Stimulated activated effector memory CD8-positive, alpha-beta T cell treated with anti-CD3 and anti-CD28 coated beads, Interleukin-12 subunit alpha, Interleukin-12 subunit beta, amount 100 ng/mL, for 72 hours (primary cell): ENCODE measurements around the gene DNAAF5.

Source experiments
- ATAC-seq: fragments of 150-1000 bp; cut with Tn5 transposase; 2 replicates; pipeline ENCODE4 v1.10.0; 2021
- DNase-seq, 2 donors: peaks; one replicate each; pipeline ENCODE4 v3.0.0; 2021 to 2022; ENCODE audit warnings: low spot score in 2 of 2
- H3K27ac Mint-ChIP-seq: one replicate; pipeline ENCODE4 v1.8.0; 2022; ENCODE audit warnings: mild to moderate bottlenecking, mixed read lengths
- H3K36me3 Mint-ChIP-seq: one replicate; pipeline ENCODE4 v1.8.0; 2022; ENCODE audit warnings: mild to moderate bottlenecking, mixed read lengths
- H3K4me1 Mint-ChIP-seq: one replicate; pipeline ENCODE4 v1.8.0; 2022; ENCODE audit warnings: mixed read lengths
- H3K4me3 Mint-ChIP-seq: one replicate; pipeline ENCODE4 v1.8.0; 2022; ENCODE audit warnings: mild to moderate bottlenecking, mixed read lengths
- H3K9me3 Mint-ChIP-seq: one replicate; pipeline ENCODE4 v1.8.0; 2022; ENCODE audit warnings: mixed read lengths

The DNAAF5 gene

GRCh38 chr7:716222-716621, 10.3 kb upstream of the DNAAF5 start:
- peaks cover 5% of the 10 kb centered on the region for H3K9me3 Mint-ChIP-seq
- no peak overlapping the region for H3K4me3 Mint-ChIP-seq
- ATAC-seq (no peak), DNase-seq (no peak)
- no peaks in the 10 kb centered on the region for H3K36me3 Mint-ChIP-seq
- H3K4me1 Mint-ChIP-seq = peaks cover 20% of the 10 kb centered on the region
- no peak overlapping the region for H3K27ac Mint-ChIP-seq

DNA sequence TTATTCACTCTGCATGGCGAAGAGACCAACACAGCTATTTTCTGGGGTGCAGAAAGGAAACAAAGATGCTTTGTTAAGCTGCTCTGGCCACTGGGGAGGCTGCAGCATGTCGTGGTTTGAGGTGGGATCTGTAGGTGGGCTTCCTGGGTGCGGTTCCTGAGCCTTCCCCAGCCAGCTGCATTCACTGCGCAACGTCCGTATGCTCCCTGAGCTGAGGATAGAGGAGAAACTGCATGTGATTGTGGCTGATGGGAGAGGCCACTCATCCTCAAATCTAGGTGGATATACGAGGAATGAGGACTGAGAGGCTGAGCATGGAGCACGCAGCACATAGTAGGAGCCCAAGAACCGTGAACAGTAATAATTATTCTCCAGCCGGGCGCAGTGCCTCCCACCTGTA, 9.9 kb upstream of the DNAAF5 start:
- Mint-ChIP-seq H3K9me3 (peaks cover 5% of the 10 kb centered on the region), H3K27ac (no peak overlapping the region), H3K36me3 (no peaks in the 10 kb centered on the region), H3K4me1 (peaks cover 20% of the 10 kb centered on the region), H3K4me3 (no peak overlapping the region)
- ATAC-seq (no peak), DNase-seq (no peak)

DNA sequence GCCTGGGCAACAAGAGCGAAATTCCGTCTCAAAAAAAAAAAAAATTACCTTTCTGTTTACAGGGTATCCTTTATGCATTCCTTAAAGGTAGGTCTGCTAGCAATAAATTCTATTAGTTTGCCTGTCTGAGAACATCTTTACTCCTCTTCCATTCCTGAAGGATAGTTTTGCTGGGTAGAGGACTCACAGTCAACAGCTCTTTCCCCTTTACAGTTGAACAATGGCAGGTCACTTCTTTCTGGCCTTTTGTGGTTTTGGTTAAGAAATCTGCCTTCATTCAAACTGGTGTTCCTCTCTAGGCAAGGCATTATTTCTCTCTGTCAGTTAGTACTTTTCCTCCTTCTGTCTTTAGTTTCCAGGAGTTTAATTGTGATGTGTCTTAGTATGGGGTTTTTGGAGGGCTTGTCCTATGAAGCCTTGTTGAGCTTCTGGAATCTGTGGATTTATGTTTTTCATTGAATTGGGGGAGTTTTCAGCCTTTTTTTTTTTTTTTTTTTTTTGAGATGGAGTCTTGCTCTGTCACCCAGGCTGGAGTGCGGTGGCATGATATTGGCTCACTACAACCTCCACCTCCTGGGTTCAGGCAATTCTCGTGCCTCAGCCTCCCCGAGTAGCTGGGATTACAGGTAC, 4.8 kb upstream of the DNAAF5 start:
- H3K9me3 Mint-ChIP-seq = peaks cover 5% of the 10 kb centered on the region
- peaks cover 10% of the 10 kb centered on the region for H3K36me3 Mint-ChIP-seq
- no peak for ATAC-seq
- H3K4me1 Mint-ChIP-seq = peaks cover 10% of the 10 kb centered on the region
- H3K4me3 Mint-ChIP-seq = no peak overlapping the region
- H3K27ac Mint-ChIP-seq = no peak overlapping the region
- DNase-seq = no peak

GRCh38 chr7:723541-723940, 3.0 kb upstream of the DNAAF5 start:
- Mint-ChIP-seq H3K4me1 (peaks cover 22% of the 10 kb centered on the region), H3K27ac (no peak overlapping the region), H3K4me3 (no peak overlapping the region), H3K9me3 (peaks cover 5% of the 10 kb centered on the region), H3K36me3 (peaks cover 16% of the 10 kb centered on the region)
- DNase-seq (no peak), ATAC-seq (no peak)

- H3K36me3 Mint-ChIP-seq = peaks cover 16% of the 10 kb centered on the region
- DNase-seq = no peak
- H3K27ac Mint-ChIP-seq = no peak overlapping the region
Observed at GRCh38 chr7:724298-724697, 2.2 kb upstream of the DNAAF5 start.

DNA sequence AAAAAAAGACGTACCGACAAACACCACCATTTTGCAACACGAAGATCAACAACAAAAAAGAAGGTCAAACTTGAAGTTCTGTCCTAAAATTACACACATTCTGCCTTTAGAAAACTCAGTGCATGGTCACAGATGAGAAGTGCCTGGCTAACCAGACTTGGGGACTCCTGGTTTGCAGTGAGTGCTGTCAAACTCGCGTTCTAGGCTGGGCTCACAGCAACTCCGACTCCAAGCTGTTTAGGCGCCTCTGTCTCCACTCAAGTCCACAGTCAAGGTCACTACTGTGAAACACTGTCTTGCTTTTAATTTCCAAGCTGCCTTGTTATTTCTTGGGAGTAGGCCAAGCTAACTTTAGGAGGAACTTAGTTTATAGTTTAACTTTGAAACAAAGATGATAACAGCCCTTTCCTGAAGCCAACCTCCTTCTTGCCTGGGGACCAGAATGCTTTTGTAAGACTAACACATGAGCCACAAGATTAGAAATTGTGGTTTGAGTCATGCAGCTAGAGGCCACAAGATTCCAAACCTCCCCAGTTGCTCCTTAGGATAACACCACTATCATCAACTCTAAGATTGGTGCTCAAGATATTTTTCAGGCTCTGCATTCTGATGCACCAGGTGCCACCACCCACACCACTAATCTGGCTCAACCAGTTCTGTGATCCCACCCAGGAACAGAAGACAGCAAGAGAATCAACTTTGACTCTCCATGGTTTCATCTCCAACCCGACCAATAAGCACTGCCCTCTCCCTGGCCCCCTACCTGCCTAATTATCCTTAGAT, 1.1 kb upstream of the DNAAF5 start:
- DNase-seq = no peak
- Mint-ChIP-seq H3K4me1 (peaks cover 24% of the 10 kb centered on the region), H3K9me3 (peaks cover 4% of the 10 kb centered on the region), H3K27ac (no peak overlapping the region), H3K36me3 (peaks cover 16% of the 10 kb centered on the region), H3K4me3 (peak overlapping the region; percentile 72)
- no peak for ATAC-seq

More at GRCh38 chr7:724298-724697, 2.2 kb upstream of the DNAAF5 start:
- H3K9me3 Mint-ChIP-seq = peaks cover 5% of the 10 kb centered on the region
- peaks cover 24% of the 10 kb centered on the region for H3K4me1 Mint-ChIP-seq
- no peak overlapping the region for H3K4me3 Mint-ChIP-seq
- ATAC-seq = no peak

- peaks cover 24% of the 10 kb centered on the region for H3K4me1 Mint-ChIP-seq
Observed at GRCh38 chr7:726854-727103, 280 bp downstream of the DNAAF5 start.

GRCh38 chr7:727104-727805, 756 bp downstream of the DNAAF5 start, which contains the start of gene PRKAR1B:
Gene PRKAR1B, minus strand, starts transcription at chr7:727281. Its CDS starts 15,776 bp downstream, at chr7:711505.
- H3K4me3 Mint-ChIP-seq = peak within 1 kb of the TSS; percentile 80
- peaks cover 24% of the 10 kb centered on the region for H3K4me1 Mint-ChIP-seq
- ATAC-seq (peak; percentile 65), DNase-seq (no peak)
- no peaks in the 10 kb centered on the region for H3K9me3 Mint-ChIP-seq
- peak within 1 kb of the TSS; percentile 87 for H3K27ac Mint-ChIP-seq
- peaks cover 16% of the 10 kb centered on the region for H3K36me3 Mint-ChIP-seq

More at GRCh38 chr7:726854-727103, 280 bp downstream of the DNAAF5 start:
- H3K9me3 Mint-ChIP-seq = no peaks in the 10 kb centered on the region
- H3K36me3 Mint-ChIP-seq = peaks cover 16% of the 10 kb centered on the region
- H3K4me3 Mint-ChIP-seq = peak overlapping the region; percentile 72
- DNase-seq (no peak), ATAC-seq (peak; percentile 40)
- no peak overlapping the region for H3K27ac Mint-ChIP-seq

GRCh38 chr7:727806-728460, 1.4 kb downstream of the DNAAF5 start:
- Mint-ChIP-seq H3K4me1 (peaks cover 24% of the 10 kb centered on the region), H3K27ac (peak overlapping the region; percentile 87), H3K4me3 (peak overlapping the region; percentile 80), H3K9me3 (no peaks in the 10 kb centered on the region), H3K36me3 (peaks cover 19% of the 10 kb centered on the region)
- ATAC-seq (no peak), DNase-seq (no peak)

GRCh38 chr7:728602-729001, 2.1 kb downstream of the DNAAF5 start:
- ATAC-seq (no peak), DNase-seq (no peak)
- Mint-ChIP-seq H3K4me3 (peak overlapping the region; percentile 80), H3K4me1 (peaks cover 24% of the 10 kb centered on the region), H3K27ac (no peak overlapping the region), H3K36me3 (peaks cover 23% of the 10 kb centered on the region), H3K9me3 (no peaks in the 10 kb centered on the region)

DNA sequence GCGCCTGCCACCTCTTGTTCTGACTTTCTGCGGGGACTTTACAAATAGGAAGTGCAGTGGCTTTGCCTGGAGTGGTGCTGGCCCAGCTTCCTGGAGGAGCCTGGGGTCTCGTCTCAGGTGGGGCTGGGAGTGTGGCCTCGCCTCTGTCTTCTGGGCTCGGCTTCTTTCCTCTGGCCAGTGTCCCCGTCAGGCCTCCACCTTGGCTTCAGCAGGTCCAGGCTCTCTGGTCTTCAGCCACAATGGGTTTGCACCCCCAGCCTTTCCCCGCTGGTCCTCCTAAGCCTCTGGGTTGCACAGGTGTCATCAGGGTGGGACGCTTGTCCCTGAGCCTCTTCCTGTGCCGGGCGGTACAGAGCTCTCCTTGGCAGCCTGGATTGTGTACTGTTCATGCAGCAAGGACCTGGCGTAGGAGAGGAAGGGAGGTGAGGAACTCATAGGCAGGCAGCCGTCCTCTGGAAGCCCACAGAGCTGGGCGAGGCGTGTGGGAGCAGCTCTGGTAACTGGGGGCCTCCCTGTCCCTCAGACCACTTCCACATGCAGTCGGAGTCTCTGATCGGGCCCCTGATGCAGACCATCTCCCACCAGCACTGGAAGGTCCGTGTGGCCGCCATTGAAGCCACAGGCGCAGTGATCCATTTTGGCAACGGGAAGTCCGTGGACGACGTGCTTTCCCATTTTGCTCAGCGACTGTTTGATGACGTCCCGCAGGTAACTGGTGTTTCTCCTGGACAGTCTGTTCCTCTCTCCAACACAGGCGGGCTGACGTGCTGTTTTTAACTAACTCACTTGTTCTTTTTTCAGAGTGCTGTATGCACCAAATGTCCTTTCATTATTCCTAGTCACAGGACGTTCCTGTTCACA, 2.9 kb downstream of the DNAAF5 start:
- Mint-ChIP-seq H3K4me3 (peak overlapping the region; percentile 80), H3K9me3 (peaks cover 3% of the 10 kb centered on the region), H3K4me1 (peaks cover 24% of the 10 kb centered on the region), H3K27ac (no peak overlapping the region), H3K36me3 (peaks cover 15% of the 10 kb centered on the region)
- DNase-seq = no peak
- no peak for ATAC-seq

DNA sequence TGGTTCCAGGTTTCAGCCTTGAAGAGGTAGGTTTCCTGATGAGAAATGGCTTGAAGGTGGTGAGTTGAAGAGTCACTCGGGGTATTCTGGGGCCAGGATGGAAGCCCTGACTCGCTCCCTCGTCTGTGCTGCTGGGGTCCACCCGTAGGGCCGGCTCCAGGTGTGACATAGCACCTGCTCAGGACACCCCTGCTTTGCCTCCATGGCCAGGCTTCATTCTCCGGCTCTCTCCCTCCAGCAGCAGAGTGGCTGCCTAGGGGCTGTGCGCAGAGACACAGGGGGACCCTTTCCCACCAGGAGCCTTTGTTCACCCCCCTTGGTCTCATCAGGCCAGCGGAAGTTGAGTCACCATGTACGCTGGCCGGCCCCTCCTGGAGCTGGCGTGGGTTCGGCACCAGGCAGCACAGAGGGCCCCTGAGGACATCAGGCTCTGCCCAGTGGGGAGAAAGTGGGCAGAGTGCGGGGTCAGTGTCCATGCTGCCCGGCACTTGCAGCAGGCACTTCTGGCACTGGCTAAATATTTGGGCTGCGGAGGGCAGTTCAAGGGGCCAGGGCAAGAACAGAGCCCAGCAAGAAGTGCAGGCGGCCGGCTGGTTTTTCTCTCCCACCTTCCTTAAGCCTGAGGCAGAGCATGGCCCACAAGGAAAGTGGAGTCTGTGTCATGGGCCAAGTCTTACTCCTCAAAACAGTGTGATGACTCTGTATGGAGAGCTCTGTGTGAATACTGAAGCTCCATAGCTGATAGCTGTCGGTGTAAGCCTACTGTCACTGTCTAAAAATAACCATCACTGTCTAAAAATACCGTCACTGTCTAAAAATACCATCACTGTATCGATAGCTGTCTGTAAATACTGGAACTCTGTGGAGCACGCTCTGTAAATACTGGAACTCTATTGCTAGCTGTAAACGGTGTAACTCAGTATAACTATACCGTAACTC, 4.3 kb downstream of the DNAAF5 start:
- H3K27ac Mint-ChIP-seq = no peak overlapping the region
- peaks cover 13% of the 10 kb centered on the region for H3K36me3 Mint-ChIP-seq
- H3K9me3 Mint-ChIP-seq = peaks cover 5% of the 10 kb centered on the region
- ATAC-seq (no peak), DNase-seq (no peak)
- H3K4me3 Mint-ChIP-seq = no peak overlapping the region
- peaks cover 18% of the 10 kb centered on the region for H3K4me1 Mint-ChIP-seq

- Mint-ChIP-seq H3K4me3 (no peak overlapping the region), H3K9me3 (peaks cover 5% of the 10 kb centered on the region), H3K4me1 (peaks cover 14% of the 10 kb centered on the region), H3K27ac (no peak overlapping the region), H3K36me3 (peaks cover 13% of the 10 kb centered on the region)
- DNase-seq = no peak
- no peak for ATAC-seq
Observed at GRCh38 chr7:731440-732085, 5.1 kb downstream of the DNAAF5 start.
